Right lung (tissue), 5 donors: ENCODE results near the gene CHN2. TPM values are rescaled to one million over a fixed set of nuclear protein-coding genes. Genes with fewer than 3 reads are reported as not detected.
"Not testable (repeated sequence)": the region's sequence is repeated elsewhere in the genome, so short reads cannot be mapped to it uniquely, and the experiment has no call there.

ENCODE experiments used
- DNase-seq, 2 donors: peaks; one replicate each; pipeline ENCODE4 v3.0.0-alpha.2; 2013
- polyA plus RNA-seq, 5 donors: library from polyadenylated mRNA; unstranded; fragments of 120-200 nt; gene quantifications; one replicate each; pipeline versions ENCODE4 v1.2.1 to v1.2.3, GENCODE V29; 2013; ENCODE audit warnings: inconsistent platforms in 1 of 5, low replicate concordance in 1 of 5; ENCODE audit not compliant: insufficient read length in 5 of 5, insufficient read depth in 1 of 5

CHN2 gene
- polyA plus RNA-seq, 5 donors: 3.2 to 4.0 (median 3.9) TPM

DNA sequence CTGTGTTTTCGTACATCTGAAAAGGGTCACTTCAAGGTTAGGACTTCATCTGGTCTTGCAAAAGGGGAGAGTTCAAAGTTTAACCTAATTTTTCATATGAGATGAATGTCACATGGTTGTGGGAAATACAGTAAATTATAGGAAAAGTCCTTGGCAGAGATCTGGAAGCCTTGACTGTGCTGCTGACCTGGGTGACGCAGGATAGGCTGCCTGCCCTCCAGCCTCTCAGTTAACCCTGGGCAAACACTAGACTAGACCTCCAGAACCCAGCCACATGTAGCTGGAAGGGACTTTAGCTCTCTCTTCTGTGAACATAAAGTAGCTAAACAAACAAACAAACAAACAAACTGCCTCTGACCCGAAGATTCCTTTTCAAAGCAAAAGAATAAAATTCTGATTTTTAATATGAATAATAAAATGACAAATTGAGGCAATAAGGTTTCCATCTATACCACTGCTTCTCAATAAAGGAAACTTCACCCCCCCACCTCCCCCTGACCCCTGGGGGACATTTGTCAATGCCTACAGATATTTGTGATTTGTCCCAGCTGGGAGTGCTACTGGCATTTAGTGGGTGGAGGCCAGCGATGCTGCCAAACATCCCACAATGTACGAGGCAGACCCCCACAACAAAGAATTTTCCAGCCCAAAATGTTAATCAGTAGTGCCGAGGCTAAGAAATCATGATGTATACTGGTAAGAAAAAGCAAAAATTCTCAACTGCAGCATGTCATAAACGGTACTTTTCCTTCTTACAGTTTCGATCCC, 293.8 kb downstream of the CHN2 start:
- no peak for DNase-seq

DNA sequence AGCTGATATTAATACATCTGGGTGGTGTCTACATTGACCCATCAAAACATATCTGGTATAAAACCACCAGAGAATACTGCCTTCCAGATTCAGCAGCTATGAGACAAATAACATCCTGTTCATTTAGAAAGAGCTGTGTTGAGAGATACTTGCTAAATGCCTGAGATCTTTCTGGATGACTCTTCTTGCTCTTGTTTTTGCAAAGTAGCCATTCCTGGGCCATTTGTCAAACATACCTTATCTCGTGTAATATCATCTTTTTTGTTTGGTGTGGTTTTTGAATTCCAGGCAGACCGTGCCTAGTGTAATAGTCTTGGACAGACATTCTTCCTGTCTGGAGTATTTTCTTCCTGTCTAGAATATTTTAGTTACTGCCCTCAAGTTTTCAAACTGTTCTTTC, 294.4 kb downstream of the CHN2 start:
- no peak for DNase-seq

DNA sequence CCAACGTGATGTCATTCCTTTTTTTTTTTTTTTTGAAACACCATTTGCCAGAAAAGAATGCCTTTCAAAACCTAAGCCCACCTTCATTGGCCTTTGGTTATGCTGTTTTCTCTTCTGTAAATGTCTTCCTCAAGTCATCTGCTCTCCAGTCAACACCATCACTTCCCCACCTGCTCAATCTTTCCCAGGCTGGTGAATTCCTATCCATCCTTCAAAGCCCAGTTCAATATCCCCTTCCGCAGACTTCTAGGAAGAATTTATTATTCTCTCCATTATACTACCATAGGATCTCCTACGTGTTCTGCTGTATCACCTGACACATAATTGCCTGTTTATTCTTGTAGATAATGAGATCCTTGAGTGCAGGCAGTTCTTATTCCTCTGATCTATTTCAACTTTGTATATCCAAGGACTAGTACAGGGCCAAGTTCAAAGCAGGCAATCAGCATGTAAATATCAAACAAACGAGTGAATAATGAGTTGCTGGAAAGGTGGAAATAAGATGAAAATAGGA, 295.6 kb downstream of the CHN2 start:
- no peak for DNase-seq

DNA sequence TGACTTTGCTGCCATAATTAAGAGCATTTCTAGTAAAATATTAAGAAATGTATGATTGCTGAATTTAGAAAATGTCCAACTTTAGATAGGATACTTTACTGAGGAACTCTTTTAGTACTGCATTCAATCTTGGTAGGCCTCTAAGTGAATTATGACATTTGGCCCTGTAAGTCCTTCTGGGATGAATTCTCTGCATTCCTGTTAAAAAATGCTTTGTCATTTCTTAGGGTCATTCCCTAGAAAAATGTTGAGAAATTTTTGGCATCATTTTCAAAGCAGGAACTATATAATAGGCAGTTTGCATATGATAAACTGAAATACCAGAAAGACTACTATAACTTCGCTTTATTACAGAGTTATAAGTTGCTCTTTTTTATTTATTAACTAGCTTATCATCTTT, 299.8 kb downstream of the CHN2 start:
- DNase-seq: no peak

DNA sequence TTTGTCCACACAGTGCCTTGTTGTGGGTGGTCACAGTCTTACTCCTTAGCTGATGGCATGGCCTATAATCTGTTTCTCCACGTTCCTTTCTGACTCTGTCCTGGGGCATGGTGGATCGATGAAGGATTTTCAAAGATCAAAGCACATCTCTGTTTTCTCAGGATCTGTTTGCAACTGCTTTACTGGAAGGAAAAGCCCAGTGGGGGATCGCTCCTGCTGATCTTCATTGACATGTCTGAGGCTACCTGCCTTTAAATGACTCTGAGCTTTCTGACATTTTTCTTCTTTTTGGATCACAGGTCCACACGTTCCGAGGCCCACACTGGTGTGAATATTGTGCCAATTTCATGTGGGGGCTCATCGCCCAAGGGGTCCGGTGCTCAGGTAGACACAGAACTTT, 301.1 kb downstream of the CHN2 start:
- DNase-seq: no peak

DNA sequence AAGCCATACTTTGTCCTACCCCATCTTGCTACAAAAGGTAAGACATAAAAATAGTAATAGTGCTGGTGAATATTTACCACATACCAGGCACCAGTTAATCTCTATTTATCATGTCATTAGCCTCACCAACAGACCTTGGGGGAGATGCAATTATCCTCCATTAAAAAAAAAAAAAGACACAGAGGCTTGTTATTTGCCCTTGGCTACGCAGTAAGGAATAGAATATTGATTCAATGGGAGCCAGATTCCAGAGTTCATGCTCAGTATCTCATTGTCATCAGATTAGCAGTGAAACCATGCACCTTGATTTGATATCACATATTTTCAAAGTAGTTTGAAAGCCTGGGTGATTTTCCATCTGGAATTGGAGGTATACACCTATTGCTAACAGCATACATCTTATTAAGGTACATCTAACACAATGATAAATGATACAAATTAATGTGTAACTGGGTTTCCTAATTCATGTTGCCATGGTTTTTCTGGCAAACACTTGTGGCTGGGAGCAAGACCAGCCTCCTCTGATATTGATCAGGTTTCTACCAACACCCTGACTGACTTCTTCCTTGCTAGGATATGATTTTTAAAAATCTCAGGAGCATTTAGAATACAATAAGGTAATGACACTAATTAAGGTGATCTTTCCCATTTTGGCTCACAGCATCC, 301.9 kb downstream of the CHN2 start:
- DNase-seq: no peak

DNA sequence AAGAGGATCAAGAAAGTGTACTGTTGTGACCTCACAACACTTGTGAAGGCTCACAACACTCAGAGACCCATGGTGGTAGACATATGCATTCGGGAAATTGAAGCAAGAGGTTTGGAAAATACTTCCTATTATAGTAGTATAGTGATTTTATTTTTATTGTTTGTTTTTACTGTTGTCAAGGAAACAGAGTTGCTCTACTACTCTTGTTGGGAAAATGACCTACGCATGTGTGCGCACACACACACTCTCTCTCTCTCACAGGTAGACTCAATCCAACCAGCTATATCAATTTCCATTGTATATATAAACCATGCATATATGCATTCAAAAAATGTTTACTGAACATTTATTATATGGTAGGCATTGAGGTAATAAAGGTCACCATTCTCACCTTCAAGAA, 305.4 kb downstream of the CHN2 start:
- no peak for DNase-seq

DNA sequence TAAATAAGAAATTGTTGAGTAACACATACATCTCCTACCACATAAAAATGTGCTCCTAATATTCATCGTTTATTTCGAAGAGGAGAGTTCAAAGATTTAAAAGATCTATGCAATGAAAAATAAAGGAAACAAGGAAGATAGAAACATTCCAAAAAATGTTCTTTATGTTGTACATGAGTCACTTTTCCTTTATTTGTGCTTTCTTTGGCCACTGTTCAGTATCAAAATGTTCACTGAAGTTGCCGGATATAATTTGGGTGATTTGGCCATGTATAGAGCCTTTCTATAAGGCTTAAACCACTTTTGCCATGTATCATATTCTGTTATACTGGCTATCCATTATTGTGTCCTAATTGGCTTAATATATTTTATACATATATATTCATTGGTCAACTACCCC, 306.1 kb downstream of the CHN2 start:
- DNase-seq: no peak

DNA sequence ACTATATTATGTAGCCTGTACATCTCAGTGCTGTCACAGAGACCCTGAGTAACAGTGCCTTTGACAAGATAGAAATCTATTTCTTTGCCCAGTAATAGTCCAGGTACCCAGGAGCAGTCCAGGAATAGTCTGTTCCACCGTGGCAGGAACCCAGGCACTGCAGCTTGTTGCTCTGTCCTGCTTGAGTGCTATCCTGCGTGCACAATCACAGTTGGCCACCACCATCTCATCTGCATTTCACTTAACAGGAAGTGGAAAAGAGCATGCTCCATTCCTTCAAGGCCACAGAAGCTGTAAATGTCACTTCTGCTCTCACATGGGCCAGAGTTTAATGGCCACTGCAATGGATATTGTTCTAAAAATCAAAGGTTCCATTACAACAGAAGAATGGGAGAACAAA, 307.6 kb downstream of the CHN2 start:
- DNase-seq: no peak

DNA sequence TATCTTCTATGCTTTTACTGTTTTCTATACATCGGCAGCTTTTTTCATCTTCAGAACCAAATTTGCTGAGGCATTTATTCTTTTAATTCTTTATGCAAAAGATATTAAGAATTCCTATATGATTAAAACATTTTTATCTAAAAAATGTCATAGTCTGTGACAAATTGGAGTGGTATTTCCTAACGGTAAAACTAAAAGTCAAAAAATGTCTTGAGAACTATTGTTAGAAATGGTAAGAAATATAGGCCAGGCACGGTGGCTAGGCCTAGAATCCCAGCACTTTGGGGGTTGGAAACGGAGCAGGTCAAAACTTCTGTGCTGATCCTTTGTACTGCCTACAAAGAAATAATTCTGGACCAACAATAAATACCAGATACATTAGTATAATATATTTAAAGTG, 311.4 kb downstream of the CHN2 start:
- no peak for DNase-seq

DNA sequence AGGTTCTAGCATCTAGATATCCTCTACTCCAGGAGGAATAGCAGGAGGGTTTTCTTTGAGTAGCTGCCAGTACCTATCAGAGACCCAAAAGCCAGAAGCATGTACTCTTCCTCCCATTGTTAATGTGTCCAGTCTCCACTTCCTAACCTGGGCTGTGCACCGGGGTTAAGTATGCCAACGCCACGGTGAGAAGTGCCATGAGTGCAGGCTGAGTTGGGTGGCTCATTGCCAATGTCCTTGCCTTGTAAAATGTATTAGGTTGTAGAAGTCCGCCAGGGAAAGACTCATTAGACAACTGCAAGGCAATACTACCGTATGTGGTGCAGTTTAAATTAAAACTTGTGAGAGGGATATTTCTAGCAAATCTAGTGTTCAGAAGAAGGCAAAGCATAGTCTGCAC, 314.0 kb downstream of the CHN2 start:
- DNase-seq: no peak

DNA sequence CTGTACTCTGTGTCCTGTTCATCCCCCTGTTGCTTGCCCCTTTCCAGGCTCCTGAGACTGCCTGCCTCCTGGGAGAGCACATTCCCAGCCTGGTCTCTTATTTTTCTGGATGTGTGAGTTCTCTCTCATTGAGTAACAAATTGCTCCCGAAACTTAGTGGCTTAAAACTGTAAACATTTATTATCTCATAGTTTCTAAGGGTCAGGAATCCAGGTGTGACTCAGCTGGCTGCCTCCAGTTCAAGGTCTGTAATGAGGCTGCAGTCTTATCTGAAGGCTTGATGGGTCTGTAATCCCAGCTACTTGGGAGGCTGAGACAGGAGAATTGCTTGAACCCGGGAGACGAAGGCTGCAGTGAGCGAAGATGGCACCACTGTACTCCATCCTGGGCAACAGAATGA, 315.5 kb downstream of the CHN2 start:
- no peak for DNase-seq

DNA sequence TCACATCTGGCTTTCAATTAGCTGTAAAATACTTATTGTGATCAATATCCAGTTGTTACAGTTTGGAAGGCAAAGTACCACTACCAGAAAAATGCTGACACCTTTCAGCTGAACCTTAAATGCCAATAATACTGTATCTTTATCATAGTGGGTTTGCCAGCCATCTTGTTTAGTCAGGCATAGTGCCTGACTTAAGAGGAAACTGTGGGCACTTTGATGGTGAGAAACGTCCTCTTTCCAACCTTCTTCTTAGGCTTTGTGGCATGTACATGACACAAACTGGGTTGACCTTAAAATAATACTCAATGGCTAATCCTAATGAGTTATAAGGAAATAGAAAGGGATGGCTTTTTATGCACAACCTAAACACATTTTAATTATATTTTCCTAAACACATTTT, 316.8 kb downstream of the CHN2 start:
- DNase-seq: no peak

DNA sequence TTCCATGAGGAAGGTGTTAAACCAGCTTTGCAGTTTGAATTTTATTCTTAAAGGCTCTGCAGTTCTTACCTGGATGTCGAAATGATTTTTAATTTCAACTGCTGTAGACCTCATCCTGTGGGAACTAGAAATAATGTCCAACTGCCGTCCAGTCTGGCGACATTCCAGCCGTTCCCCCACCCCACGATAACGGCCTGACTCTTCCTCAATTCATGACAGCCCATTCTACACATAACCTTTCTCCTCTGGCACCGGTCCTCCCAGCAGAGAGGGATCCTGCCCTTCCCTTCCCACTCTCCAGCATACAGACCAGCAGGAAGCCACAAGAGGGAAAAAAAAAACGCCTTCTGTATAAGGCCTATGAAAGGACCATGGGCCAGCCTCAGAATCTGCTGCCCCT, 317.3 kb downstream of the CHN2 start:
- DNase-seq: no peak

DNA sequence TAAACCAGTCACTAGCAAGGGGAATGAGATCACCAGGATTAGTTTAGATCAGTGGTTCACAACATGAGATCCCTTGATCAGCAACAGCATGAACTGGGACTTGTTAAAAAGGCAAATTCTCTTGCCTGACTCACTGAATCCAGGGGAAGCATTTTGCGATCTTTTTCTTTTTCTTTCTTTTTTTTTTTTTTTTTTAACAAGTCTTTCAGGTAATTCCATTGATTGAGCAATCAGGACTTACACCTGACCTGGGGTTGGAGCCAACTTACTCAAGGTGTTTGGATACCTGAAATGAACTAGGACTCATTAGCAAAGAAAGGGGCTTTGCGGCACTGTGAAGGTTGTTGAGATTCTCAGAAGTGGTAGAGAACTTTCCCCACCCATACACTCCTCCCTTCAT, 321.9 kb downstream of the CHN2 start:
- peak; percentile 4 for DNase-seq

DNA sequence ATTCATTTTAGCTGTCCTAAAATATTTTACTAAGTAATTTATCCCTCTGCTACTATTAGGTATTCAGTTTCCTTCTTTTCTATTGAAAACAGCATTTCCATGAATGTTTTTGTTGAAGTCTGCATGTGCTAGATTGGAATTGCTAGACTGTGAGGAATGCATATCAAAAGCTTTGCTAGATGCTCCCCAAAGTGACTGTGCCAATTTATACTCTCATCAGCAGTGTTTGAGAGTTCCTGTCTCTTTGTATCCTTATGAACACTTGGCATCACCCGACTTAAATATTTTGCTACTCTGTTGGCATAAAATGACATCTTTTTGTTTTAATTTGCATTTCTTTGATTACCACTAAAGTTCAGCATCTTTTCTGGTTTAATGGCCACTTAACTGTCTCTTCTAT, 324.0 kb downstream of the CHN2 start:
- no peak for DNase-seq

DNA sequence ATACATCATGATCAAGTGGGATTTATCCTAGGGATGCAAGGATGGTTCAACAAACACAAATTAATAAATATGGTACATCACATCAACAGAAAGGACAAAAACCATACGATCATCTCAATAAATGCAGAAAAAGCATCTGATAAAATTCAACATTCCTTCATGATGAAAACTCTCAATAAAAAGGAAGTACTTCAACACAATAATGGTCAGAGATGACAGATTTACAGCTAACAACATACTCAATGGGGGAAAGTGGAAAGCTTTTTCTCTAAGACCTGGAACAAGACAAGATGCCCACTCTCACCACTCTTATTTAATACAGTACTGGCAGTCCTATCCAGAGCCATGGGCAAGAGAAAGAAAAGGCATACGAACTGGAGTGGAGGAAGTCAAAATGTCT, 329.2 kb downstream of the CHN2 start:
- DNase-seq: no peak

DNA sequence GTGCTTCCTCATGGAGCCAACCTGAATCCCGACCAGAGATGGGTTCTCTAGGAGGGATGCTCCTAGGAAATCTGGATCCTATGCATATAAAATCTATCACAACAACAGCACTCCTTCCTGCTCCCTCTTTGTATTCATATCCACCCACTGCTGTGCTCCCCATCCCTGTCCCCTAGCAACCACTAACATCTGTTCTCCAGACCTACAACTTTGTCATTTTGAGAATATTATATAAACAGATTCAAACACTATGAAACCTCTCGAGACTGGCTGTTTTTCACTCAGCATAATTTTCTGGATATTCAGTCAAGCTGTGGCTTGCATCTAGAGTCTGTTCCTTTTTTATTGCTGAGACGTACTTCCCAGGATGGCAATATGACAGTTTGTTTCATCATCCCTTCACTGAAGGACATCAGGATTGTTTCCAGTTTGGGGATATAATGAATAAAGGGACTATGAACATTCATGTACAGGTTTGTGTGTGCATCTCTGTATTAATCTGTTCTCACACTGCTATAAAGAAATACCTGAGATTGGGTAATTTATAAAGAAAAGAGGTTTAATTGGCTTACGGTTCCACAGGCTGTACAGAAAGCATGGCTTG, 333.0 kb downstream of the CHN2 start:
- DNase-seq: no peak

DNA sequence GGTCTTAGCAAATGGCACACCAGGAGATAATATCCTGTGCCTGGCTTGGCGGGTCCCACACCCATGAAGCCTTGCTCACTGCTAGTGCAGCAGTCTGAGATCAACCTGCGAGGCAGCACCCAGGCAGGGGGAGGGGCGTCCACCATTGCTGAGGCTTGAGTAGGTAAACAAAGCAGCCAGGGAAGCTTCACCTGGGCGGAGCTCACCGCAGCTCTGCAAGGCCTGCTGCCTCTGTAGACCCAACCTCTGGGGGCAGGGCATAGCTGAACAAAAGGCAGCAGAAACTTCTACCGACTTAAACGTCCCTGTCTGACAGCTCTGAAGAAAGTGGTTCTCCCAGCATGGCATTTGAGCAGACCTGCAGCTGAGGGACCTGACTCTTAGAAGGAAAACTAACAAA, 334.0 kb downstream of the CHN2 start:
- DNase-seq: not testable (repeated sequence)
